H1 (cell line): ENCODE measurements around the gene IGSF11. TPM values are rescaled to one million over a fixed set of nuclear protein-coding genes. Genes with fewer than 3 reads are reported as not detected.

ENCODE experiments used
- CTCF ChIA-PET: fragments of 300-600 bp; sonication (Branson Sonifier 250); formaldehyde crosslinking; loops from one replicate; lab custom pipeline; 2021; ENCODE audit not compliant: partially characterized antibody; lab: Charles Lee
- POLR2A ChIA-PET: fragments of 300-600 bp; sonication (Branson Sonifier 250); formaldehyde crosslinking; loops from one replicate; lab custom pipeline; 2021; ENCODE audit warnings: inconsistent platforms; ENCODE audit not compliant: partially characterized antibody; lab: Charles Lee
- DNase-seq, 2 experiments: peaks; one replicate each; pipeline versions ENCODE4 v3.0.0 to v3.0.0-alpha.2; 2010 to 2022; ENCODE audit warnings: low spot score in 2 of 2, low read depth in 1 of 2, mixed read lengths in 1 of 2
- FAIRE-seq: peaks from 2 replicates; lab custom pipeline; 2011; peaks lifted over from hg19 to GRCh38; lab: Jason Lieb, UNC
- H2AFZ ChIP-seq: 2 replicates; pipeline ENCODE4 v1.8.1; 2012; ENCODE audit warnings: low read length, inconsistent platforms
- H2AK5ac ChIP-seq: 2 replicates; pipeline ENCODE4 v1.6.1; 2013; ENCODE audit warnings: low read depth, low read length
- H2BK120ac ChIP-seq: replicated peaks from 2 replicates; pipeline ENCODE3; 2013; ENCODE audit warnings: low read depth, low read length, inconsistent platforms
- H2BK12ac ChIP-seq: 2 replicates; pipeline ENCODE4 v1.6.1; 2013; ENCODE audit warnings: low read depth, low read length
- H2BK15ac ChIP-seq: 2 replicates; pipeline ENCODE4 v1.6.1; 2013; ENCODE audit warnings: low read length
- H2BK20ac ChIP-seq: 2 replicates; pipeline ENCODE4 v1.6.1; 2013; ENCODE audit warnings: low read length
- H2BK5ac ChIP-seq: 2 replicates; pipeline ENCODE4 v1.6.1; 2013; ENCODE audit warnings: low read depth, low read length
- H3K14ac ChIP-seq: 2 replicates; pipeline ENCODE4 v1.6.1; 2013; ENCODE audit warnings: inconsistent platforms; ENCODE audit not compliant: insufficient read length
- H3K18ac ChIP-seq: 2 replicates; pipeline ENCODE4 v1.6.1; 2013; ENCODE audit warnings: low read length; ENCODE audit errors: extremely low read depth
- H3K23ac ChIP-seq: 2 replicates; pipeline ENCODE4 v1.6.1; 2013; ENCODE audit warnings: inconsistent platforms; ENCODE audit not compliant: insufficient read length
- H3K23me2 ChIP-seq: 2 replicates; pipeline ENCODE4 v1.6.1; 2013; ENCODE audit warnings: low read depth, low read length
- H3K27ac ChIP-seq: 2 replicates; pipeline ENCODE4 v1.6.1; 2011; ENCODE audit warnings: low read depth, low read length, inconsistent platforms
- H3K27me3 ChIP-seq, 4 experiments: replicated peaks in 1 of 4; 1 replicate in 1 of 4; 2 replicates in 3 of 4; pipeline versions ENCODE4 v1.6.1 to v1.8.1; 2011 to 2013; ENCODE audit warnings: low read length in 3 of 4, mild to moderate bottlenecking in 3 of 4, inconsistent platforms in 2 of 4, mixed read lengths in 2 of 4, moderate library complexity in 1 of 4; ENCODE audit not compliant: control insufficient read depth in 3 of 4, insufficient read depth in 3 of 4; ENCODE audit errors: extremely low read depth in 1 of 4
- H3K36me3 ChIP-seq, 4 experiments: 2 replicates each; pipeline versions ENCODE4 v1.6.1 to v1.8.1; 2011 to 2013; ENCODE audit warnings: mild to moderate bottlenecking in 4 of 4, low read length in 3 of 4, moderate library complexity in 2 of 4, control low read depth in 1 of 4, inconsistent platforms in 1 of 4; ENCODE audit not compliant: insufficient read depth in 4 of 4, control insufficient read depth in 2 of 4
- H3K4ac ChIP-seq: replicated peaks from 2 replicates; pipeline ENCODE3; 2013; ENCODE audit warnings: low read length, low read depth, mixed read lengths, inconsistent platforms; ENCODE audit not compliant: insufficient read length
- H3K4me1 ChIP-seq, 4 experiments: replicated peaks in 1 of 4; 1 replicate in 1 of 4; 2 replicates in 3 of 4; pipeline versions ENCODE4 v1.6.1 to v1.8.1; 2011 to 2013; ENCODE audit warnings: low read length in 3 of 4, inconsistent platforms in 2 of 4, mixed read lengths in 1 of 4; ENCODE audit not compliant: insufficient read depth in 4 of 4, control insufficient read depth in 3 of 4
- H3K4me2 ChIP-seq, 2 experiments: 2 replicates each; pipeline versions ENCODE4 v1.6.1 to v1.8.1; 2011 to 2013; ENCODE audit warnings: low read depth in 2 of 2, low read length in 2 of 2, control low read depth in 1 of 2, inconsistent platforms in 1 of 2, mild to moderate bottlenecking in 1 of 2; ENCODE audit not compliant: insufficient read depth in 1 of 2
- H3K4me3 ChIP-seq, 4 experiments: fragments of 200-600, 300-600 bp in 1 of 4; sonication (generic), shearing (Covaris generic), sonication (Bioruptor Twin) in 1 of 4; 2 replicates each; pipeline versions ENCODE4 v1.5.1 to v1.8.1; 2011 to 2016; ENCODE audit warnings: low read length in 4 of 4, low read depth in 3 of 4, control low read depth in 2 of 4, inconsistent platforms in 2 of 4, mild to moderate bottlenecking in 2 of 4, mixed read lengths in 1 of 4, moderate library complexity in 1 of 4; ENCODE audit not compliant: insufficient read depth in 2 of 4; ENCODE audit errors: extremely low read depth in 1 of 4
- H3K56ac ChIP-seq: replicated peaks from 2 replicates; pipeline ENCODE3; 2013; ENCODE audit warnings: low read depth, mild to moderate bottlenecking, mixed read lengths, low read length, inconsistent platforms; ENCODE audit not compliant: insufficient read length
- H3K79me1 ChIP-seq: 2 replicates; pipeline ENCODE4 v1.6.1; 2013; ENCODE audit warnings: low read depth, low read length, control low read depth
- H3K79me2 ChIP-seq, 2 experiments: 2 replicates each; pipeline versions ENCODE4 v1.6.1 to v1.8.1; 2012 to 2013; ENCODE audit warnings: low read length in 2 of 2, mild to moderate bottlenecking in 2 of 2, inconsistent platforms in 1 of 2; ENCODE audit not compliant: insufficient read depth in 2 of 2, control insufficient read depth in 1 of 2
- H3K9ac ChIP-seq, 4 experiments: replicated peaks in 1 of 4; 1 replicate in 1 of 4; 2 replicates in 3 of 4; pipeline versions ENCODE4 v1.6.1 to v1.8.1; 2011 to 2013; ENCODE audit warnings: low read depth in 3 of 4, low read length in 3 of 4, control low read depth in 2 of 4, mild to moderate bottlenecking in 2 of 4, moderate library complexity in 2 of 4, inconsistent platforms in 1 of 4; ENCODE audit errors: extremely low read depth in 1 of 4
- H3K9me3 ChIP-seq, 2 experiments: 2 replicates each; pipeline versions ENCODE4 v1.6.1 to v1.8.1; 2012 to 2013; ENCODE audit warnings: mild to moderate bottlenecking in 2 of 2, moderate library complexity in 2 of 2, control low read depth in 1 of 2, inconsistent platforms in 1 of 2, low read depth in 1 of 2, low read length in 1 of 2, mixed read lengths in 1 of 2; ENCODE audit not compliant: insufficient read depth in 2 of 2
- H4K20me1 ChIP-seq, 2 experiments: replicated peaks in 1 of 2; 2 replicates each; pipeline versions ENCODE3 to v1.8.1; 2011 to 2013; ENCODE audit warnings: inconsistent platforms in 2 of 2, low read length in 2 of 2, mild to moderate bottlenecking in 1 of 2; ENCODE audit not compliant: insufficient read depth in 2 of 2, control insufficient read depth in 1 of 2
- H4K5ac ChIP-seq: 2 replicates; pipeline ENCODE4 v1.6.1; 2013; ENCODE audit warnings: low read length, low read depth, mixed read lengths, inconsistent platforms; ENCODE audit not compliant: insufficient read length
- H4K8ac ChIP-seq: 2 replicates; pipeline ENCODE4 v1.8.0; 2013; ENCODE audit warnings: mild to moderate bottlenecking, moderate library complexity, low read length, inconsistent platforms; ENCODE audit not compliant: insufficient read depth; ENCODE audit errors: extremely low read depth
- H4K91ac ChIP-seq: replicated peaks from 2 replicates; pipeline ENCODE3; 2013; ENCODE audit warnings: low read length, mixed read lengths, inconsistent platforms; ENCODE audit not compliant: insufficient read length
- BCL11A ChIP-seq, 2 experiments: IDR thresholded peaks; one replicate each; pipeline ENCODE4 v1.6.1; 2011; ENCODE audit warnings: low read depth in 2 of 2, low read length in 2 of 2, mild to moderate bottlenecking in 2 of 2
- EP300 ChIP-seq, 2 experiments: IDR thresholded peaks; 1 replicate in 1 of 2; 2 replicates in 1 of 2; pipeline ENCODE4 v1.6.1; 2011 to 2012; ENCODE audit warnings: low read depth in 2 of 2, low read length in 2 of 2, mild to moderate bottlenecking in 2 of 2, borderline replicate concordance in 1 of 2, inconsistent platforms in 1 of 2, moderate library complexity in 1 of 2
- GABPA ChIP-seq: IDR thresholded peaks from 2 replicates; pipeline ENCODE4 v1.6.1; 2011; ENCODE audit warnings: mild to moderate bottlenecking, low read length, moderate library complexity, borderline replicate concordance; ENCODE audit not compliant: insufficient read depth
- HDAC6 ChIP-seq: IDR thresholded peaks from one replicate; pipeline ENCODE4 v1.7.1; 2012; ENCODE audit warnings: low read depth, mild to moderate bottlenecking, inconsistent platforms, low read length, moderate library complexity
- RFX5 ChIP-seq: IDR thresholded peaks from 2 replicates; pipeline ENCODE4 v1.6.1; 2011; ENCODE audit warnings: low read depth, low read length, improper control_type of control experiment, borderline replicate concordance
- SP1 ChIP-seq: IDR thresholded peaks from 2 replicates; pipeline ENCODE4 v1.6.1; 2011; ENCODE audit warnings: low read depth, low read length
- SUZ12 ChIP-seq: fragments of 200-600 bp; sonication (generic); IDR thresholded peaks from 2 replicates; pipeline ENCODE4 v1.6.1; 2012; ENCODE audit warnings: mild to moderate bottlenecking, inconsistent platforms, low read length, moderate library complexity, mixed read lengths
- TBP ChIP-seq: IDR thresholded peaks from 2 replicates; pipeline ENCODE4 v1.6.1; 2011; ENCODE audit warnings: low read depth, low read length, improper control_type of control experiment
- WGBS, 2 experiments: shearing (Covaris generic) in 1 of 2; methylation state at CpG; one replicate each; pipeline versions ENCODE4 v1.1.6 to v1.1.7; 2013 to 2015; ENCODE audit warnings: low lambda C conversion rate in 2 of 2, mixed read lengths in 2 of 2, inconsistent platforms in 1 of 2, low coverage in 1 of 2, missing lambda C conversion rate in 1 of 2; ENCODE audit not compliant: insufficient replicate concordance in 2 of 2, insufficient coverage in 1 of 2, insufficient read length in 1 of 2; ENCODE audit errors: extremely low coverage in 1 of 2, missing lambda C conversion rate in 1 of 2; 5-methylcytosine and 5-hydroxymethylcytosine counted together
- polyA plus RNA-seq, 7 experiments: library from polyadenylated mRNA; depleted of rRNA in 3 of 7; stranded (reverse) in 5 of 7; unstranded in 2 of 7; fragments of >200 nt in 5 of 7; fragments of 200-250 nt in 2 of 7; gene quantifications; 1 replicate in 5 of 7; 2 replicates in 1 of 7; 4 replicates in 1 of 7; pipeline versions ENCODE4 v1.2.1 to v1.2.3, GENCODE V29; 2011 to 2013; ENCODE audit warnings: missing spikeins in 2 of 7, mixed read lengths in 2 of 7
- total RNA-seq: library from RNA; stranded (reverse); fragmentation: NEBNext Ultra II Directional; extraction: Animal tissue kit (Norgen Biotek cat#: 25700); gene quantifications from 2 replicates; pipeline ENCODE4 v1.2.1, GENCODE V29; 2021

The IGSF11 gene
- total and polyA plus RNA-seq, 2 of the 8 experiments (the other 6 are each of a cell fraction or from before 2014, with no cell fraction given) = 1.1 to 4.1 TPM

DNA sequence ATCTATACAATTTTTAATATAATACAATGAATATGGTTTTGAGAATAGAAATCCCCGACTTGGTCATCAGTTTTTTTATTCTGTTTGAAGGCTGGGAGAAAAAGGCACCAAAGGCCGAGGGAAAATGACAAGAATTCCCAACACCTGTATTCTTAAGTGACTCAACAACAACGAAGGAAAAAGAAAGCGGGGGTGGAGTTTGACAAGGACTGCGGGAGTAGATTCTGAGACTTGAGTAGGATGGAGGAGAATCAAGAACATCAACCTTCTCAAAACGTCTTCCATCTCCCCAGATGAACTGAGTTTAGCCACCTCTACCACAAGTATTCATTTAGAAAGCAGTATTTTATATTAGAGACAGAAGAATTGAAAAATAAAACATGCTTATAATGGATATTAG is 107.2 kb downstream of the IGSF11 start:
- Histone ChIP-seq H2AK5ac (no peak overlapping the region), H2AFZ (no peak overlapping the region), H4K91ac (no peak overlapping the region), H3K14ac (no peak overlapping the region), H2BK5ac (no peak overlapping the region), H3K79me1 (no peaks in the 10 kb centered on the region), H4K20me1 (no peaks in the 10 kb centered on the region), H3K4me2 (no peak overlapping the region), H3K4me3 (no peak overlapping the region), H3K36me3 (no peaks in the 10 kb centered on the region), H3K4me1 (no peaks in the 10 kb centered on the region), H3K56ac (no peak overlapping the region), H2BK12ac (no peak overlapping the region), H2BK15ac (no peak overlapping the region), H3K23me2 (no peaks in the 10 kb centered on the region), H3K9ac (no peak overlapping the region), H3K79me2 (no peaks in the 10 kb centered on the region), H2BK20ac (no peak overlapping the region), H4K8ac (no peak overlapping the region), H4K5ac (no peak overlapping the region), H3K18ac (no peak overlapping the region), H3K27me3 (no peaks in the 10 kb centered on the region), H3K27ac (no peak overlapping the region), H3K4ac (no peak overlapping the region), H2BK120ac (no peak overlapping the region), H3K9me3 (no peaks in the 10 kb centered on the region), H3K23ac (no peak overlapping the region)
- ChIA-PET CTCF (no interaction called here), POLR2A (no interaction called here)
- DNase-seq = no peak
- WGBS, 2 experiments = 86% methylated on average over 6 of the region's 6 CpGs; no CpG with 5 or more reads in 1 of the 2 experiments
- FAIRE-seq = no peak
- TF ChIP-seq SUZ12 (no peak), BCL11A (IDR thresholded peaks at IDR 0.05; ENCODE audit: low read depth in 2 of 2, low read length in 2 of 2) (no peak), SP1 (no peak), TBP (no peak), EP300 (IDR thresholded peaks at IDR 0.05; ENCODE audit: borderline replicate concordance in 1 of 2, low read depth in 2 of 2, low read length in 2 of 2) (no peak), GABPA (no peak), HDAC6 (no peak), RFX5 (no peak)
